HL-60 (cell line): ENCODE measurements around the gene POLR2L.
A peak's percentile ranks its signal among the peaks of the same experiment; 100 is the strongest.

Experiments used
- DNase-seq, 2 experiments: peaks; one replicate each; pipeline ENCODE4 v3.0.0-alpha.2; 2010 to 2020; ENCODE audit warnings: low read depth in 1 of 2, low spot score in 1 of 2
- H3K27ac ChIP-seq: fragments of 250-450 bp; sonication (Bioruptor Pico); replicated peaks from 2 replicates; pipeline ENCODE4 v1.5.1; 2020; ENCODE audit warnings: mild to moderate bottlenecking, moderate library complexity
- H3K27me3 ChIP-seq: fragments of 250-450 bp; sonication (Bioruptor Pico); 2 replicates; pipeline ENCODE4 v1.5.1; 2021; ENCODE audit warnings: mild to moderate bottlenecking, moderate library complexity; ENCODE audit not compliant: insufficient read depth, poor library complexity, severe bottlenecking
- H3K4me3 ChIP-seq: replicated peaks from 2 replicates; pipeline ENCODE4 v1.5.1; 2011; ENCODE audit warnings: mild to moderate bottlenecking, control low read depth, low read length; ENCODE audit not compliant: insufficient read depth
- GABPA ChIP-seq: IDR thresholded peaks from 2 replicates; pipeline ENCODE4 v1.6.1; 2012; ENCODE audit warnings: low read depth
- POLR2AphosphoS5 ChIP-seq: IDR thresholded peaks from 2 replicates; pipeline ENCODE4 v1.6.1; 2012; ENCODE audit warnings: low read depth
- SPI1 ChIP-seq: IDR thresholded peaks from 2 replicates; pipeline ENCODE4 v1.6.1; 2012; ENCODE audit warnings: low read depth, mild to moderate bottlenecking, borderline replicate concordance
- TF ChIP-seq, protein P1 (sequence below): IDR thresholded peaks from one replicate; pipeline ENCODE4 v1.5.1; 2011; ENCODE audit warnings: low read length, control low read depth, inconsistent platforms; ENCODE audit not compliant: insufficient read depth
- TF ChIP-seq, protein P2 (sequence below): IDR thresholded peaks from 2 replicates; pipeline ENCODE4 v1.6.1; 2012; ENCODE audit warnings: low read depth; ENCODE audit not compliant: insufficient replicate concordance

Gene POLR2L

GRCh38 chr11:870418-870817, 28.1 kb upstream of the POLR2L start:
- H3K27ac ChIP-seq = no peak overlapping the region
- no peak for TF ChIP-seq POLR2AphosphoS5
- no peak for TF ChIP-seq GABPA
- TF ChIP-seq, protein P1, sequence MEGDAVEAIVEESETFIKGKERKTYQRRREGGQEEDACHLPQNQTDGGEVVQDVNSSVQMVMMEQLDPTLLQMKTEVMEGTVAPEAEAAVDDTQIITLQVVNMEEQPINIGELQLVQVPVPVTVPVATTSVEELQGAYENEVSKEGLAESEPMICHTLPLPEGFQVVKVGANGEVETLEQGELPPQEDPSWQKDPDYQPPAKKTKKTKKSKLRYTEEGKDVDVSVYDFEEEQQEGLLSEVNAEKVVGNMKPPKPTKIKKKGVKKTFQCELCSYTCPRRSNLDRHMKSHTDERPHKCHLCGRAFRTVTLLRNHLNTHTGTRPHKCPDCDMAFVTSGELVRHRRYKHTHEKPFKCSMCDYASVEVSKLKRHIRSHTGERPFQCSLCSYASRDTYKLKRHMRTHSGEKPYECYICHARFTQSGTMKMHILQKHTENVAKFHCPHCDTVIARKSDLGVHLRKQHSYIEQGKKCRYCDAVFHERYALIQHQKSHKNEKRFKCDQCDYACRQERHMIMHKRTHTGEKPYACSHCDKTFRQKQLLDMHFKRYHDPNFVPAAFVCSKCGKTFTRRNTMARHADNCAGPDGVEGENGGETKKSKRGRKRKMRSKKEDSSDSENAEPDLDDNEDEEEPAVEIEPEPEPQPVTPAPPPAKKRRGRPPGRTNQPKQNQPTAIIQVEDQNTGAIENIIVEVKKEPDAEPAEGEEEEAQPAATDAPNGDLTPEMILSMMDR = no peak
- TF ChIP-seq, protein P2, sequence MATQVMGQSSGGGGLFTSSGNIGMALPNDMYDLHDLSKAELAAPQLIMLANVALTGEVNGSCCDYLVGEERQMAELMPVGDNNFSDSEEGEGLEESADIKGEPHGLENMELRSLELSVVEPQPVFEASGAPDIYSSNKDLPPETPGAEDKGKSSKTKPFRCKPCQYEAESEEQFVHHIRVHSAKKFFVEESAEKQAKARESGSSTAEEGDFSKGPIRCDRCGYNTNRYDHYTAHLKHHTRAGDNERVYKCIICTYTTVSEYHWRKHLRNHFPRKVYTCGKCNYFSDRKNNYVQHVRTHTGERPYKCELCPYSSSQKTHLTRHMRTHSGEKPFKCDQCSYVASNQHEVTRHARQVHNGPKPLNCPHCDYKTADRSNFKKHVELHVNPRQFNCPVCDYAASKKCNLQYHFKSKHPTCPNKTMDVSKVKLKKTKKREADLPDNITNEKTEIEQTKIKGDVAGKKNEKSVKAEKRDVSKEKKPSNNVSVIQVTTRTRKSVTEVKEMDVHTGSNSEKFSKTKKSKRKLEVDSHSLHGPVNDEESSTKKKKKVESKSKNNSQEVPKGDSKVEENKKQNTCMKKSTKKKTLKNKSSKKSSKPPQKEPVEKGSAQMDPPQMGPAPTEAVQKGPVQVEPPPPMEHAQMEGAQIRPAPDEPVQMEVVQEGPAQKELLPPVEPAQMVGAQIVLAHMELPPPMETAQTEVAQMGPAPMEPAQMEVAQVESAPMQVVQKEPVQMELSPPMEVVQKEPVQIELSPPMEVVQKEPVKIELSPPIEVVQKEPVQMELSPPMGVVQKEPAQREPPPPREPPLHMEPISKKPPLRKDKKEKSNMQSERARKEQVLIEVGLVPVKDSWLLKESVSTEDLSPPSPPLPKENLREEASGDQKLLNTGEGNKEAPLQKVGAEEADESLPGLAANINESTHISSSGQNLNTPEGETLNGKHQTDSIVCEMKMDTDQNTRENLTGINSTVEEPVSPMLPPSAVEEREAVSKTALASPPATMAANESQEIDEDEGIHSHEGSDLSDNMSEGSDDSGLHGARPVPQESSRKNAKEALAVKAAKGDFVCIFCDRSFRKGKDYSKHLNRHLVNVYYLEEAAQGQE = no peak
- no peak for TF ChIP-seq SPI1
- no peak for DNase-seq
- no peaks in the 10 kb centered on the region for H3K27me3 ChIP-seq
- H3K4me3 ChIP-seq = no peak overlapping the region

DNA sequence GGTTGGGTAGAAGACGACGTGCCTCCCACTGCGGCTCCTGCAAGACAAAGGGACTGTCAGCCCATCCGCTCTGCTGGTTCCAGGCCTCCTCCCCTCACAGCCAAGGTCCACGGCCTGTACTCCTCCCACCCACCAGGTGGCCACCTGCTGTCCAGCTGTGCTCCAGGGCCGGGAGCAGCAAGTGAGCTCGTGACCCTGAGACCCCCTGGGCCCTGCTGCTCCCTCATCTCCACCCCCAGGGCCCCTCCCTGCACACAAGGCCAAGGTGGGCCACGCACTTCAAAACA, 27.7 kb upstream of the POLR2L start:
- no peak for TF ChIP-seq GABPA
- TF ChIP-seq, protein P1 = no peak
- no peak for TF ChIP-seq SPI1
- TF ChIP-seq POLR2AphosphoS5 = no peak
- TF ChIP-seq, protein P2 = no peak
- H3K27me3 ChIP-seq = no peaks in the 10 kb centered on the region
- DNase-seq = no peak
- H3K4me3 ChIP-seq = no peak overlapping the region
- H3K27ac ChIP-seq = no peak overlapping the region

DNA sequence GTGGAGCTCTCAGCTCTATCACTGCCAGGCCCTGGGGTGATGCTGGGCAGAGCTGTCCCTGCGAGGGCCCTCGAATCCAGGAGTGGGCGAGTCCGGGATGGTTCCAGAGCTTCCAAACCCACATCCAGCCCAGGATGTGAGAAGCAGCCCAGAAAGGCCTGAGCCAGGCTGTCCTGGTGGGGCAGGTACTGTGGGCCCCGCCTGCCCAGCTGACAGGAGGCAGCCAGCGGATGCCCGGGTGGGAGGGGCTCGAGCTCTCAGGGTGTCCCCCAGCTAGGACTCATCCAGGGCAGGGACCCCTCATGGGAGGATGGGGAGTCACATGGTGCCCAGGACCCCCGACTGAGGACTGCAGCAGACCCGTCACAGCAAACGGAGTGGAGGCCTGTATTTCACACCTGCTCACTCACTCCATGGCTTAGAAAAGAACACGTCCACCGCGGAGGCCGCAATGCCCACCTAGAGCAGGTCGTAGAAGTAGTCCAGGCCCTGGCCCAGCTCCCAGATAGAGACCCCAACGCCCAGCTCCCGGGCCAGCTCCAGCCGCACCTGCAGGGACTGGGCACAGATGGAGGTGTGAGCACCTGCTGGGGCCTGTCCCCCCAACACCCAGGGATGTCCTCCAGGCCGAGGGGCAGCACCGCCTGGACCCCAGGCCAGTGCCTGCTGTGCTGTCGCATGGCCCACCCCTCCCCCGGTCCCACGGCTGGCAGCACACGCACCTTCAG, 27.2 kb upstream of the POLR2L start:
- TF ChIP-seq POLR2AphosphoS5 (0 out of 2 replicates have a peak, but pooled peaks have one; percentile 14), GABPA (no peak)
- Histone ChIP-seq H3K27ac (no peak overlapping the region), H3K27me3 (no peaks in the 10 kb centered on the region), H3K4me3 (no peak overlapping the region)
- no peak for DNase-seq

- DNase-seq = no peak
- peak; percentile 49 for TF ChIP-seq POLR2AphosphoS5
- TF ChIP-seq, protein P2 = no peak
- Histone ChIP-seq H3K27me3 (no peaks in the 10 kb centered on the region), H3K27ac (no peak overlapping the region), H3K4me3 (no peak overlapping the region)
Observed at GRCh38 chr11:868802-869201, 26.5 kb upstream of the POLR2L start.
